GM10248 (cell line): ENCODE data around the gene RFT1.

Experiments used
- CTCF ChIA-PET: fragments of 300-600 bp; sonication (Branson Sonifier 250); formaldehyde crosslinking; extraction: SDS; loops from one replicate; lab custom pipeline; 2021; ENCODE audit warnings: antibody characterized with exemption; lab: Yijun Ruan, JAX
- POLR2A ChIA-PET: fragments of 350-650 bp; sonication (Branson Sonifier 250); formaldehyde crosslinking; extraction: SDS; loops from one replicate; lab custom pipeline; 2020; ENCODE audit warnings: antibody characterized with exemption; lab: Yijun Ruan, JAX
- DNase-seq: peaks from one replicate; pipeline ENCODE4 v3.0.0; 2012; ENCODE audit errors: extremely low spot score
- TF ChIP-seq, protein P1 (sequence below): IDR thresholded peaks from 2 replicates; pipeline ENCODE4 v1.5.1; 2012; ENCODE audit warnings: mild to moderate bottlenecking, low read depth; ENCODE audit errors: extremely low read depth, missing control alignments, control extremely low read depth

RFT1 gene

DNA sequence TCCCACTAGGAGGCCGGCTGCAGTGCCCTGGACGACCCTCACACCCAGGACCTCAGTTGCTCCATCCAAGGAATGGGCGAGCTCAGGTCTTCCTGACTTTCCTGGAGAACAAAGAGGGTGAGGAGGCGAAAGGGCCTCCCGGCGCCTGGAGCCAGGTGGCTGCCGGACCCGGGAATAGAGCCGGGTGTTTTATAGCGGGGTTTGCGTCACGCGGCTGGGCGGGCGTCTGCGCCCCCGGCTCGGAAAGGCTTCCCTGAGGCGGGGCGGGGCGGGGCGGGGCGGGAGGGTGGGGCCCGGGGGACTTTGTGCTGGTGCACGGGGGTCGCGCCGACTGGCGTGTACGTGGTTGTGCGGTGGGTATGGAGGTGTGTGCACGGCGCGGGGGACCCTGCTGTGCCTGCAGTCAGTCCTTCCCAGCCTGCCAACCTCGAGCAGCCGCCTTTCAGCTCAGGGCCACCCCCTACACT is 26.2 kb upstream of the RFT1 start:
- no peak for DNase-seq
- CTCF ChIA-PET: interaction anchor here (0.9 to 1.7 kb wide), 4 partner anchors 11 to 42 kb away, joined by 3 to 9 read pairs (median 4); no protein-coding TSS in a partner anchor
- POLR2A ChIA-PET: no interaction called here
- TF ChIP-seq, protein P1, sequence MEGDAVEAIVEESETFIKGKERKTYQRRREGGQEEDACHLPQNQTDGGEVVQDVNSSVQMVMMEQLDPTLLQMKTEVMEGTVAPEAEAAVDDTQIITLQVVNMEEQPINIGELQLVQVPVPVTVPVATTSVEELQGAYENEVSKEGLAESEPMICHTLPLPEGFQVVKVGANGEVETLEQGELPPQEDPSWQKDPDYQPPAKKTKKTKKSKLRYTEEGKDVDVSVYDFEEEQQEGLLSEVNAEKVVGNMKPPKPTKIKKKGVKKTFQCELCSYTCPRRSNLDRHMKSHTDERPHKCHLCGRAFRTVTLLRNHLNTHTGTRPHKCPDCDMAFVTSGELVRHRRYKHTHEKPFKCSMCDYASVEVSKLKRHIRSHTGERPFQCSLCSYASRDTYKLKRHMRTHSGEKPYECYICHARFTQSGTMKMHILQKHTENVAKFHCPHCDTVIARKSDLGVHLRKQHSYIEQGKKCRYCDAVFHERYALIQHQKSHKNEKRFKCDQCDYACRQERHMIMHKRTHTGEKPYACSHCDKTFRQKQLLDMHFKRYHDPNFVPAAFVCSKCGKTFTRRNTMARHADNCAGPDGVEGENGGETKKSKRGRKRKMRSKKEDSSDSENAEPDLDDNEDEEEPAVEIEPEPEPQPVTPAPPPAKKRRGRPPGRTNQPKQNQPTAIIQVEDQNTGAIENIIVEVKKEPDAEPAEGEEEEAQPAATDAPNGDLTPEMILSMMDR: no peak

DNA sequence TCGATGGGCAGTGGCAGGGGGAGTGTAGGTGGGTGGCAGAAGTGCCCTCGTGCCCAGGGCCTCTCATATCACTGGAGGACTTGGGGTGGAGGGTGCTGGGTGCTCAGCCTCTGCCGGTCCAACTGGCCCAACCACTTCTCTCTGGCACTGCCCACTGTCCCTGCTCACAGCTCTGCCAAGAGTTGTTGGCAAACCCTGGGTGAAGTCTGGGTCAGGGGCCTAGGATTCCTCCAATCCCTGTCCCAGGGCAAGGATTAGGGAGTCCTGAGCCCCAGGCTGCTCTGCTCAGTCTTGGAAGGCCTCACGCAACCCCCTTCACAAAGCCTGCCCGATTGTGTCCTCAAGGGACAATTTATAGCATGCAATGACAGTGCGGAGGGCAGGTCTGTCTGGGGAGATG is 25.5 kb upstream of the RFT1 start:
- ChIA-PET POLR2A (no interaction called here), CTCF (interaction anchor here (1.0 to 2.1 kb wide), 5 partner anchors 10 to 41 kb away, joined by 3 to 9 read pairs (median 6); no protein-coding TSS in a partner anchor)
- TF ChIP-seq, protein P1: no peak
- no peak for DNase-seq

DNA sequence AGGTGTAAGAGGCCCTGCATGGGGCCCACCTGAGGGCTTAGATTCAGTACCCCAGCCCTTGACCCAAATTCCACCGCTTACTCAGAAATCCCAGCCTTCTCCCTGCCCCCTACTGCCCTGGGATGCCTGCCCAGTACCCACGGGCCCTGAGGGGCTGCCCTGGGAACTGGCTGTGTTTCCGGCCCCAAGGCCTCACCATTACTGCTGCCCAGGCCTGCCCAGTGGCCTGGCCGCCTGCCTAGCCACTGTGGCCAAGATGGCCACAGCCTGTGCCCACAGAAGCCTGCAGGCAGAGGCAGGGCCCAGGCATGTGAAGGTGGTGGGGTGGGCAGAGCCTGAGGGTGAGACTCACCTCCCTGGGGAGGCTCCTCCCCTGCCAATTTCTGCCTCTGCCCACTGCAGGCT is 24.6 kb upstream of the RFT1 start:
- TF ChIP-seq, protein P1: no peak
- DNase-seq: no peak
- CTCF ChIA-PET: interaction anchor here (1.0 to 2.1 kb wide), 4 partner anchors 19 to 41 kb away, joined by 3 to 9 read pairs (median 8); no protein-coding TSS in a partner anchor
- POLR2A ChIA-PET: no interaction called here

DNA sequence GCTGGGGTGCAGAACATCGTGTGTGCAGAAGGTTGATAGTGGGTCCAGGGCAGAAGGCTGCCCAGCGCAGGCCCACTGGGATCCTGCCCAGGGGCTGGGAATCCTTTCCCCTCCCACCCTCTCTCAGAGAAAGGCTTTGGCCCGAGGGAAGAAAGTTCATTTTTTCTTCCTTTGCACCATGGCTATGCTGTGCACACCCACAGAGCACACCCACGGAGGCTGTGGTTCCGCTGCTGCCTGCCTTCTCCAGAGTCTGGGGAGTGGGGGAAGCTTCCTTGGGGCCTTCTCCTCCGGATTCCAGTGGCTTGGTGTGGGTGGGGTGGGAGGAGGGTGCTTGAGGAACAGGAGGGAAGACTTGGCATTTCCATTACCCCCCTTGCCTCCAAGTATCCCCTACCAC is 23.7 kb upstream of the RFT1 start:
- CTCF ChIA-PET: interaction anchor here (1.7 to 2.1 kb wide), 3 partner anchors 20 to 42 kb away, joined by 6 to 9 read pairs (median 9); no protein-coding TSS in a partner anchor
- DNase-seq: no peak
- TF ChIP-seq, protein P1: no peak
- POLR2A ChIA-PET: no interaction called here

- POLR2A ChIA-PET: no interaction called here
- CTCF ChIA-PET: interaction anchor here (1.0 to 2.1 kb wide), 4 partner anchors 16 to 43 kb away, joined by 3 to 9 read pairs (median 8); no protein-coding TSS in a partner anchor
- TF ChIP-seq, protein P1: no peak
- DNase-seq: no peak
Measured at GRCh38 chr3:53153264-53153823, 23.1 kb upstream of the RFT1 start.

DNA sequence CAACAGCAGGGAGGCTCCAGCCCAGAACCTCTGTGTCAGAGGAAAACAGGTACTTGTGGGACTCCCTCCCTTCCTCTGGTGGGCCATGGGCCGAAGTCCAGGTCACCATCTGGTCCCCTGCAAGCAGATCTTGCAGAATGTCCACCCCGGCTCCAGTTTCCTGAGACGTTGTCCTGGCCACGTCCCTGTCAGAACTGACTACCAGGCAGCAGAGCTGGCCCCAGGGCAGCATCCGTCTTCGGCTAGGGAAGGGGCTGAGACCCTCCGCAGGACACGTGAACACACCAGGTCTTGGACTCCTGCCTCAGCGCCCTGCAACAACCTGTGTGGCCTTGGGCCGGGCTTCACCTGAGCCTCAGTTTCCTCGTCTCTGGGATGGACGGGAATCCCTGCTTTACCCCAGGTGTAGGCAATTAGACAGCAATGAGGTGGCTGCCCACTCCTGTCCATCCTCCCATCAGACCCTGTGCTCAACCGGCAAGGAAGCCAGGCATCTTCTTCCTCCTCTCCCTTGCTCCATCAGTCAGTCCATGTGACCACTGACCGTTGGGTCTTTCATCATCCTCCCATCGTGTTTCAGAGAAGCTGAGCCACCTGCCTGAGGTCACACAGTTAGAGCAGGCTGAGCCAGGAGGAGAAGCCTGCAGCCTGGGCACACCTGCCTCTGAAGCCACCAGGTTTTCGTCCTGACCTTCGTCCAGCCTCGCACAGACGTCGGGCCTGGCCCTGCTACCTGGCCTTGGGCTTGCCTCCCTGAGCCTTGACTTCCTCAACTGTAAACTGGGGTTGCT is 21.8 kb upstream of the RFT1 start:
- CTCF ChIA-PET: interaction anchor here (1.0 kb wide), 1 partner anchor 18 kb away, joined by 3 read pairs; no protein-coding TSS in a partner anchor
- TF ChIP-seq, protein P1: no peak
- POLR2A ChIA-PET: interaction anchor here (0.6 kb wide), 1 partner anchor 128 kb away, joined by 5 read pairs; no protein-coding TSS in a partner anchor
- DNase-seq: no peak
